Stimulated activated CD4-positive, alpha-beta T cell treated with anti-CD3 and anti-CD28 coated beads, TNF-alpha, amount 100 ng/mL, for 4 hours (primary cell): Measurements from ENCODE around the gene SYNDIG1.

Source experiments
- DNase-seq, 3 experiments: peaks; one replicate each; pipeline ENCODE4 v3.0.0-alpha.2; 2020; ENCODE audit warnings: low read depth in 3 of 3

SYNDIG1 gene

GRCh38 chr20:24560571-24561491 is 91.4 kb downstream of the SYNDIG1 start:
- no peak for DNase-seq

DNA sequence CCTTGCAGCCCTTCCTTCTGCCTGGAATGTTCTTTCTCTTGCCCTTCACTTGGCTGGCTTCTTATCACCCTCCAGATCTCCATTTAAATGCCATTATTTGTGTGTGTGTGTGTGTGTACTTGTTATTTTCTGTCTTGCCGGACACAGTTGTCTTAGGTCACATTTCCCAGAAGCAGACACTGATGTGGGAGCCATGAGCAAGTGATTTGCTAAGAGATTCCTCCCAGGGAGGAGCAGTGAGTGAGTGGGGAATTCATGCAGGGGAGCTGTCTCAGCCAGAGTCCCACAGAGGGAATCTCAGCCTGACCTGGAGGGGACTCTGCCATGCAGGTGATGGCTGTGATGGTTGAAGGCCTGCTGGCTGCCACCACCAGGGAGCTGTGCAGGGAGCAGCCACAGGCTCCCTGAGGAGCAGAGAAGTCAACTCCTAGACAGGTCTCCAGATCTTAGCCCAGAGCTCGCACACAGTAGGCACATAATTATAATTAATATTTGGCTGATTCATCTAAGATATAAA is 96.5 kb downstream of the SYNDIG1 start:
- DNase-seq = no peak

GRCh38 chr20:24566656-24567055 is 97.2 kb downstream of the SYNDIG1 start:
- no peak for DNase-seq

- no peak for DNase-seq
Measured at GRCh38 chr20:24567508-24567907, 98.1 kb downstream of the SYNDIG1 start.

DNA sequence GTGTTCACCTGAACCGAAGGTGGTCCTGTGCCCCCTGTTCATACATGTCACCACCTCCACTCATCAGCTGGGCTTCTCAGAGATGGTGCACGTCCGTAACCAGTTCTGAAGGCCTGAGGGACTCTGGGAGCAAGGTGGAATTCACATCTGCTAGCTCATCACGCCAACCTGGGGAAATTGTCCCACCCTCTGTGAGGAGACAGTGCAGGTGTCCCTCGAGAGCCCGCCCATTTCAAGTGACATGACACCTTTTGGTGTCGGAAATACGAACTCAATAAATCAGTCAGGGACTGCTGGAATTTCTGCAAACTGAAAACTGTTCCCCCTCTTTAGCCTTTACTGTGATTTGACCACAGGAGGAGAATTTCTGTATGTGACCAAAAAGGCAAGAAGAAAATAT is 99.4 kb downstream of the SYNDIG1 start:
- no peak for DNase-seq

- no peak for DNase-seq
Measured at GRCh38 chr20:24571159-24571558, 101.7 kb downstream of the SYNDIG1 start.

DNA sequence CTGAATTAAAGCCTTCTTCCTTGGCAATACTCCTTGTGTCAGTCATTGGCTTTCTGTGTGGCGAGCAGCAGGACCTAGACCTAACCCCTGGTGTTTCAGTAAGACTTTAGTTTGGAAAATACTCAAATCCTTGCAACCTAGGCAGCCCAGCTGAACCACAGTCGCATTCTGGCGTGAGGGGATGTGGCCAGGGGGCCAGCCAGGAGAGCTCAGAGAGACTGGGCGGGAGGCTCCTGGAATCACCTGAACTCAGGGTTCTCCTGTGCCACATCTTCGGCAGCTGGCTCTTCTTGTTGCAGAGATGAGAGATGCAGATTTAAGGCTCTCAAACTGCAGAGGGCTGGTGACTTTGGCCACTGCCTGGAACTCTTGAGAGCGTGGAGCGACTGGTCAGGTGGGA is 102.7 kb downstream of the SYNDIG1 start:
- DNase-seq = no peak

GRCh38 chr20:24572862-24573261 is 103.4 kb downstream of the SYNDIG1 start:
- no peak for DNase-seq

DNA sequence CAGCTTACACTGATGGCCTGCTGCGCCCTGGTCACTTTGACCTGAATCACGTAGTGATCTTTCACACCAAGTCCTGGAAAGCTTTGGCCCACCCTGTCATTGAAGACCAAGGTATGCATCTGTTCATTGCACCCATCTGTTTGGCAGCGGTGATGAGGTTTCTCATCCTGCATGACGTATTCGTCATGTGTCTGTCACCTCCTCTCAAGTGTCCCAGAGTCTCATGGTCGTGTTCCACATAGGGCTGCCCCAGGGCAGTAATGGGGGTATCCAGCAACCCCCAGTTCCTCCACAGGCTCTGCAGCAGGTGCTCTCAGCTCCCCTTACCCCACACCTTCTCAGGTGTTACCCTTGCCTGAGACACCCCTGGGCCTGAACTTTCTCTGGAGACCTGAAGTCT is 104.1 kb downstream of the SYNDIG1 start:
- no peak for DNase-seq

- DNase-seq = no peak
Measured at GRCh38 chr20:24574307-24574706, 104.9 kb downstream of the SYNDIG1 start.

- no peak for DNase-seq
Measured at GRCh38 chr20:24574797-24575196, 105.4 kb downstream of the SYNDIG1 start.

DNA sequence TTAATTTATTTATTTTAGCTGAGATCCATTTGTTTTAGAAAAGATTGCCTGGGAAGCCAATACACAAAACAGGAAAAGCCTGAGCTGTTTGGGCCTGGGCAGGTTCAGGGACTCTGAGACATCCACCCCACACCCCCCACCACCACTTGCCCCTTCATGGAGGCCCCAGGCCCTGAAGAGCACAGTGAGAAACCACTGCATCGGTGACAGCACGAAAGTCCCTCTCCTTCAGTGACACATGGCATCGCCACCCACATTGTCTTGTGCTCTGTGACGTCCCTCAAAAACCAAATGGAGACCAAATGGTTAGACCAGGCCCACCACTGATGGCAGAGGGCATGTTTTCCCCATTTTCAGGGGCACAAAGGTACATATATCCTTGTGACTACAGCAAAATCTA is 106.4 kb downstream of the SYNDIG1 start:
- no peak for DNase-seq

- DNase-seq = no peak
Measured at GRCh38 chr20:24576447-24576846, 107.0 kb downstream of the SYNDIG1 start.

- no peak for DNase-seq
Measured at GRCh38 chr20:24577271-24577909, 108.0 kb downstream of the SYNDIG1 start.

GRCh38 chr20:24578567-24579415 is 109.4 kb downstream of the SYNDIG1 start:
- no peak for DNase-seq

DNA sequence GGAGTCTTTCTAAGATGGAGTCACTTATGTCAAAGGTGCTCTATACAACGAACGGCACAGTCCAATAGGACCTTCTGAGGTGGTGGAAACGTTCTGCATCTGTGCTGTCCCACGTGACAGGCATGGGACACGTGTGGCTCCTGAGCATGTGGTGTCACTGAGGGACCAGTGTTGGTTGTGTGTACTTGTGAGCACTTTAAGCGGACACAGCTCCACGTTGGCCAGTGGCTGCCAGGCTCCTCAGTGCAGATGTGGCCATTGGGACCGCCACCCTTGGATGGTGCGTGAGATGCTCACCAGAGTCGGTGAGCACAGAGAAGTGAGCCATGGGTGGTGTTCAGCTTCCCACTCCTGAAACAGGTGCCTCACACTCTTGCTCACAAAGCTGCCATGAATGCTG is 110.0 kb downstream of the SYNDIG1 start:
- no peak for DNase-seq

GRCh38 chr20:24580006-24580405 is 110.6 kb downstream of the SYNDIG1 start:
- DNase-seq = no peak

DNA sequence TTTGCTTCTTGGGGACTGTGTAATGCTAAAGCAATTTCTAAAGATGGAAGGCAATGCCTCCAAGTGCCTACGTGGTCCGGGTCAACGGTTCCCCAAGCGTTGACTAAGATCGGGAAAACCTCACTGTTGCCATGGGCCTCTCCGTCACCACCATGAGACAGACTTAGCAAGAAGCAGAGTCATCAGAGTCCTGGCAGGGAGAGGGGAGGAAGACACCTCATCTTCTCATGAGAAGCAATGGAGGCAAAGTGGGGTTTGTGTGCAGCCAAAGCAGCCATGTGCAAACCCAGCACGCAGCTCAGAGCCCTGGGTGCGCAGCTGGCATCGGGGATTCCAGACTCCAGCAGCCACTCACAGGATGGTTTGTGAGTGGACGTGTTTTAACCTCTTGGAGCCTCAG is 111.4 kb downstream of the SYNDIG1 start:
- DNase-seq = no peak

DNA sequence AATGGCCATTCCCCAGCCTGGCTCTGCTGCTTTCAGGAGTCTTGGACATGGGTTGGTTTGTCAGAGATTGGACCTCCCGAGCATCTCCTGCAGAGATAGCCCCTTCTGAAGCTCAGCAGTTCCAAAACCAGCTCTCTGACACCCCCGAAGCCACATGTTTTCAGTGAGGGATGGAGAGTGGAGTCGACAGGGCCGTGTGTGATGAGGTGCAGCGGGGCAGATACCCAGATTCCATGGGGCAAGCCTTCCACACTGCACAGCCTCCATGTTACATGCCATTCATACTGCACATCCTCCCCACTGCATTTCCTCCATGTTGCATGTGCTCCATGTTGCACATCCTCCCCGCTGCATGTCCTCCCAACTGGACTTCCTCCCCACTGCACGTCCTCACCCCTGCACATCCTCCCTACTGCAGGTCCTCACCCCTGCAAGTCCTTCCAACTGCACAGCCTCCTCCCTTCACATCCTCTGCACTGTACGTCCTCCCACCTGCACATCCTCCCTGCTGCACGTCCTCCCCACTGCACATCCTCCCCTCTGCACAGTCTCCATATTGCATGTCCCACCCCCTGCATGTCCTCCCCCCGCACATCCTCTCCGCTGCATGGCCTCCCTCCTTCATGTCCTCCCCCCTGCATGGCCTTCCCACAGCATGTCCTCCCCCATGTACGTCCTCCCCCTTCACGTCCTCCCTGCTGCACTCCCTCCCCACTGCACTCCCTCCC is 112.2 kb downstream of the SYNDIG1 start:
- DNase-seq = no peak

DNA sequence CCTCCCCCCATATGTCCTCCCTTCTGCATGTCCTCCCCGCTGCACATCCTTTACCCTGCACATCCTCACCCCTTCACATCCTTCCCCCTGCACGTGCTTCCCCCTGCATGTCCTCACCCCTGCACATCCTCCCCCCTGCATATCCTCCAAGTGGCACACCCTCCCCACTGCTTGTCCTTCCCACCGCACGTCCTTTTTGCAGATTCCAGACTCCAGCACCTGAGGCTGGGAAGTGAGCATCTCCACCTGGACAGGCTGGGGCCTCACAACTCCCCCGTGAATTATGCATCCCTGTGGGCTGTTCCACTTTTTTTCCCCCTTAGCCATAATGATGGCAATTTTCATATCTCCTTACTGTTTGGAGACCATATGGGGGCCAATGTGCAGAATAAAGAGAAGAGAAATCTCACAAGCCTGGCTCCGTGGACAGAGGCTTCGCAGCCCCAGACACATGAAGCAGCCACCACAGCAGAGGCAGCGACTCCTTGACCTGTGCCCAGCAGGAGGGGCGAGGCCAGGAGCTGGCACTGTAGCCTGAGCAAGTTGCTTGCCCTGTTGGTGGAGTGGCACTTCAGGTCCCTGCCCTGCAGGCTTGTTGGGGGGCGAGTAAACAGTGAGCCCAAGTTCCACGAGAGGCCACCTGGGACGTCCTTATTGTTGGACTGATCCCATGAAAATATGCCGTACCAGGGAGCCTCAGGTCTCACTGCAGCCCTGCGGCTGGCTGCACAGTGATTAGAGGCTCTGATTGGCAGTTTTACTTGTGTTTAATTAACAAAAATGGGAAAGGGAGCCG is 113.1 kb downstream of the SYNDIG1 start:
- no peak for DNase-seq
